CD14-positive monocyte (primary cell): ENCODE data around the gene KCNQ1OT1. TPM values are rescaled to one million over a fixed set of nuclear protein-coding genes. Genes with fewer than 3 reads are reported as not detected.

ENCODE experiments used
- DNase-seq, 3 donors: peaks; one replicate each; pipeline ENCODE4 v3.0.0-alpha.2; 2011 to 2022
- H2AFZ ChIP-seq: 2 replicates; pipeline ENCODE4 v1.6.0; 2012; ENCODE audit warnings: mild to moderate bottlenecking, low read depth, low read length, inconsistent platforms; ENCODE audit not compliant: insufficient read depth, poor library complexity, severe bottlenecking
- H3K27ac ChIP-seq, 2 donors: 1 replicate in 1 of 2; 2 replicates in 1 of 2; pipeline ENCODE4 v1.5.1; 2012 to 2013; ENCODE audit warnings: low read length in 2 of 2, control low read depth in 1 of 2, inconsistent platforms in 1 of 2, low read depth in 1 of 2, mild to moderate bottlenecking in 1 of 2
- H3K27me3 ChIP-seq, 2 donors: one replicate each; pipeline versions ENCODE4 v1.6.0 to v1.6.1; 2011 to 2013; ENCODE audit warnings: low read length in 2 of 2; ENCODE audit not compliant: control insufficient read depth in 2 of 2, insufficient read depth in 2 of 2
- H3K36me3 ChIP-seq, 2 donors: replicated peaks in 1 of 2; 1 replicate in 1 of 2; 2 replicates in 1 of 2; pipeline versions ENCODE4 v1.5.1 to v1.6.1; 2012 to 2013; ENCODE audit warnings: low read length in 2 of 2, control low read depth in 1 of 2, inconsistent platforms in 1 of 2, mild to moderate bottlenecking in 1 of 2; ENCODE audit not compliant: insufficient read depth in 2 of 2, control insufficient read depth in 1 of 2
- H3K4me1 ChIP-seq, 2 donors: 1 replicate in 1 of 2; 2 replicates in 1 of 2; pipeline versions ENCODE4 v1.5.1 to v1.6.1; 2012 to 2013; ENCODE audit warnings: low read length in 2 of 2, control low read depth in 1 of 2, inconsistent platforms in 1 of 2, mild to moderate bottlenecking in 1 of 2, moderate library complexity in 1 of 2; ENCODE audit not compliant: insufficient read depth in 2 of 2, control insufficient read depth in 1 of 2
- H3K4me2 ChIP-seq: replicated peaks from 2 replicates; pipeline ENCODE3; 2012; ENCODE audit warnings: low read length, moderate library complexity, mild to moderate bottlenecking; ENCODE audit not compliant: poor library complexity, severe bottlenecking; ENCODE audit errors: extremely low read depth
- H3K4me3 ChIP-seq, 3 experiments: fragments of 200-600 bp in 1 of 3; sonication (generic) in 1 of 3; replicated peaks in 1 of 3; 1 replicate in 2 of 3; 2 replicates in 1 of 3; pipeline ENCODE4 v1.5.1; 2011 to 2013; ENCODE audit warnings: low read length in 3 of 3, mild to moderate bottlenecking in 3 of 3, control low read depth in 2 of 3, low read depth in 2 of 3, inconsistent platforms in 1 of 3, moderate library complexity in 1 of 3
- H3K79me2 ChIP-seq: 2 replicates; pipeline ENCODE4 v1.6.0; 2012; ENCODE audit warnings: mild to moderate bottlenecking, control low read depth, inconsistent platforms, low read length, moderate library complexity; ENCODE audit not compliant: insufficient read depth
- H3K9ac ChIP-seq: 2 replicates; pipeline ENCODE4 v1.6.0; 2017; ENCODE audit warnings: low read length, mild to moderate bottlenecking; ENCODE audit not compliant: insufficient read depth, poor library complexity, severe bottlenecking
- H3K9me3 ChIP-seq, 2 donors: replicated peaks in 1 of 2; 1 replicate in 1 of 2; 2 replicates in 1 of 2; pipeline versions ENCODE4 v1.5.1 to v1.6.1; 2012 to 2013; ENCODE audit warnings: low read length in 2 of 2, control low read depth in 1 of 2; ENCODE audit not compliant: control insufficient read depth in 1 of 2, insufficient read depth in 1 of 2
- H4K20me1 ChIP-seq: 2 replicates; pipeline ENCODE4 v1.6.0; 2012; ENCODE audit warnings: mild to moderate bottlenecking, low read length, control low read depth, moderate library complexity; ENCODE audit not compliant: insufficient read depth
- H3K27ac Mint-ChIP-seq, 7 donors: one replicate each; pipeline ENCODE4 v1.8.0; 2020; ENCODE audit warnings: mild to moderate bottlenecking in 7 of 7, mixed read lengths in 7 of 7, moderate library complexity in 6 of 7, inconsistent platforms in 2 of 7
- H3K27me3 Mint-ChIP-seq, 3 donors: one replicate each; pipeline ENCODE4 v1.8.0; 2021 to 2022; ENCODE audit warnings: low read depth in 3 of 3, mild to moderate bottlenecking in 3 of 3, mixed read lengths in 3 of 3, moderate library complexity in 3 of 3, inconsistent platforms in 1 of 3
- H3K36me3 Mint-ChIP-seq, 2 donors: one replicate each; pipeline ENCODE4 v1.8.0; 2020; ENCODE audit warnings: mixed read lengths in 2 of 2, inconsistent platforms in 1 of 2, mild to moderate bottlenecking in 1 of 2
- H3K4me1 Mint-ChIP-seq: one replicate; pipeline ENCODE4 v1.8.0; 2020; ENCODE audit warnings: mild to moderate bottlenecking, mixed read lengths
- H3K4me3 Mint-ChIP-seq, 2 donors: one replicate each; pipeline ENCODE4 v1.8.0; 2020; ENCODE audit warnings: mild to moderate bottlenecking in 2 of 2, mixed read lengths in 2 of 2, moderate library complexity in 1 of 2
- H3K9me3 Mint-ChIP-seq, 7 donors: one replicate each; pipeline ENCODE4 v1.8.0; 2020 to 2022; ENCODE audit warnings: mixed read lengths in 7 of 7, mild to moderate bottlenecking in 6 of 7, moderate library complexity in 6 of 7, inconsistent platforms in 2 of 7
- CTCF ChIP-seq: fragments of 200-600 bp; IDR thresholded peaks from one replicate; pipeline ENCODE4 v1.8.0; 2022; ENCODE audit warnings: antibody characterized with exemption, mild to moderate bottlenecking
- WGBS: methylation state at CpG from one replicate; pipeline ENCODE4 v1.1.5; 2013; ENCODE audit warnings: missing lambda C conversion rate; ENCODE audit not compliant: insufficient coverage; 5-methylcytosine and 5-hydroxymethylcytosine counted together
- intact Hi-C, 2 donors: fragments of 100-400 bp; cut with micrococcal nuclease; formaldehyde crosslinking; loops; one replicate each; pipeline versions ENCODE4 v1.15.0 to v1.15.1; 2023
- polyA plus RNA-seq, 3 donors: library from polyadenylated mRNA; depleted of rRNA in 1 of 3; unstranded in 2 of 3; stranded (reverse) in 1 of 3; fragments of 300-500 nt in 2 of 3; fragments of >200 nt in 1 of 3; fragmentation: Illumina TruSeq in 2 of 3; gene quantifications; 1 replicate in 2 of 3; 2 replicates in 1 of 3; pipeline ENCODE4 v1.2.3, GENCODE V29; 2012 to 2021

The KCNQ1OT1 gene
- polyA plus RNA-seq, 3 donors: 0.01 to 0.04 (median 0.03) TPM

GRCh38 chr11:2708757-2709281 lies 9.0 kb upstream of the KCNQ1OT1 start:
- 97% methylated on average over 10 of the region's 14 CpGs for WGBS
- H3K27me3 ChIP-seq: no peaks in the 10 kb centered on the region
- H3K4me3 Mint-ChIP-seq: no peak overlapping the region
- H3K79me2 ChIP-seq: no peaks in the 10 kb centered on the region
- TF ChIP-seq CTCF: no peak
- H3K4me3 ChIP-seq: no peak overlapping the region
- peaks cover 0 to 8% (median 2%) of the 10 kb centered on the region in 7 donors for H3K9me3 Mint-ChIP-seq
- no peak for DNase-seq
- H4K20me1 ChIP-seq: peaks cover 92% of the 10 kb centered on the region
- H3K4me1 Mint-ChIP-seq: peaks cover 12% of the 10 kb centered on the region
- peaks cover 4 to 14% of the 10 kb centered on the region in 2 donors for H3K36me3 ChIP-seq
- peaks cover 0 to 6% (median 0%) of the 10 kb centered on the region in 3 donors for H3K27me3 Mint-ChIP-seq
- H3K4me2 ChIP-seq: no peak overlapping the region
- no peak overlapping the region for H3K9ac ChIP-seq
- H3K27ac ChIP-seq: no peak overlapping the region
- intact Hi-C loops: no loop called here
- H3K4me1 ChIP-seq: no peaks in the 10 kb centered on the region
- peaks cover 0 to 7% of the 10 kb centered on the region in 2 donors for H3K9me3 ChIP-seq
- no peak overlapping the region for H3K27ac Mint-ChIP-seq
- H3K36me3 Mint-ChIP-seq: peaks cover 30 to 37% of the 10 kb centered on the region in 2 donors
- H2AFZ ChIP-seq: no peak overlapping the region

DNA sequence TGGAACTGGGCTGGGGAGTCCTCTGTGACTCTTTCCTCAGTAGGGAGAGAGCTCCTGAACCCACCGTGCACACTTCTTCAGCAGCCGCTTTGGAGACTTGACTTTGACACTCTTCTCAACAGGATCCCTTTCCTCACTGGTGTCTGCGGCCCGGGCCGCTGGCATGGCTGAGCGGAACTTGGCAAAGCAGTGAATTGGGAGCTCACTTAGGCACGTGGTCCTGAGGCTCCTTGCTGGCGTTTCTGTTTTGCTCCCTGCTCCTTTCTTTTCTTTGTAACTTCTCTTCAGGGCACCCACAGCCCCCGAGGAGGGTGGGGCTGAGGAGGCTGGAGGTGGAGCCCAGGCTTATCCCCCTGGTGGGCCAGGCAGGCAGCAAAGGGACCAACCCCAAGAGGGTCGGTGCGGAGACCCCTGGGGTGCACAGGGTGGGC lies 8.4 kb upstream of the KCNQ1OT1 start:
- Mint-ChIP-seq H3K27me3 (peaks cover 0 to 6% (median 0%) of the 10 kb centered on the region in 3 donors), H3K4me3 (no peak overlapping the region), H3K27ac (no peak overlapping the region), H3K9me3 (peaks cover 0 to 8% (median 2%) of the 10 kb centered on the region in 7 donors), H3K36me3 (peaks cover 23 to 30% of the 10 kb centered on the region in 2 donors), H3K4me1 (peaks cover 17% of the 10 kb centered on the region)
- Histone ChIP-seq H3K79me2 (no peaks in the 10 kb centered on the region), H4K20me1 (peaks cover 93% of the 10 kb centered on the region), H3K9ac (no peak overlapping the region), H3K4me2 (no peak overlapping the region), H3K4me1 (peaks cover 0 to 7% of the 10 kb centered on the region in 2 donors), H3K27ac (no peak overlapping the region), H3K9me3 (peaks cover 0 to 7% of the 10 kb centered on the region in 2 donors), H3K27me3 (no peaks in the 10 kb centered on the region), H3K4me3 (no peak overlapping the region), H3K36me3 (peaks cover under 1 to 8% of the 10 kb centered on the region in 2 donors), H2AFZ (no peak overlapping the region)
- intact Hi-C loops: no loop called here
- no peak for DNase-seq
- WGBS: 91% methylated on average over 8 of the region's 11 CpGs
- TF ChIP-seq CTCF: no peak
